HG02870 (cell line): ENCODE data around the gene SYT5.
"Not testable (repeated sequence)": the region's sequence is repeated elsewhere in the genome, so short reads cannot be mapped to it uniquely, and the experiment has no call there.

Source experiments
- ATAC-seq: cut with Tn5 transposase; IDR thresholded peaks from one replicate; pipeline ENCODE4 v1.9.1; 2021; ENCODE audit warnings: mild to moderate bottlenecking, moderate library complexity; ENCODE audit not compliant: unreplicated experiment

SYT5 gene

DNA sequence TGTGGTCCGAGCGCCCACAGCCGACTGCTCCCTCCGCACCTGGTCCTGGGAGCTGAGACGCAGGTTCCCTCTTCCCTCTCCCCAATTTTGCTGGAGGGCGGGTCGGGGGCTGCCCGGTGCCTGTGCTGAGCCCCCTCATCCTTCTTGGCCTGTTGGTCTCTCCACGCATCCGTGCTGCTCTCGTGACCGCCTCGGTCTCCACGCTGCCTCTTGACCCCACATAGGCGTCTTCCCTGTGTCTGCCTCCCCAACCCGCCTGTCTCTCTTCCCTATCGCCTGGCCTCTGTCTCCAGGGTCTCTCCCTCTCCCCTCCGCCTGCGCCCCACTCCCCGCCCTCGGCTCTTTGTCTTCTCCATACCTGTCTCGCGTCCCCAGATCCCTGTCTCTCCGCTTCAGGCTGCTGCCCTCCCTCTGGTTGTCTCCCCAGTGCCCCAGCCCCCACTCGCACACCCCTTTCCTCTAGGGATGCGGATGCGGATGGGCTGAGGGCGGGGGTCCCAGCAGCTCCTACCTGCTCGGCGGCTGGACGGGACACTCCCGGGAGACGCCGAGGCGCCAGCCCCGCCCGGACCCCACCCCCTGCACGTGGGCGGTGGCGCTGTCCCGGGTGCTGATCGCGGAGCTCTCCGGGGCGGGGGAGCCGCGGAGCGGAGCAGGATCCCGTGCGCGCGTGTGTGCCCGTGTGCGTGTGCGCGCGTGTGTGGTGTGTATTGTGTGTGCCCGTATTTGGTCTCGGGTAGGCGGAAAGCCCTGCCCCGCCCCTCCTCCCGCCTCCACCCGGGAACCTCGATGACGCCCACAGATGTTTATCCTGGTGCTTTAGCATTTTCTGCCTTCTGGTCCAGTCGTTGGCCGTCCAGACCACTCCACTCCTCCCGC is at the start of gene SYT5:
SYT5 (minus strand) TSS at position 684 of the 879 bp plus-strand sequence. CDS start 1,248 bp downstream, outside the sequence.
- no peak for ATAC-seq

- no peak for ATAC-seq
Observed at GRCh38 chr19:55229789-55230182, 49.7 kb upstream of the SYT5 start.

DNA sequence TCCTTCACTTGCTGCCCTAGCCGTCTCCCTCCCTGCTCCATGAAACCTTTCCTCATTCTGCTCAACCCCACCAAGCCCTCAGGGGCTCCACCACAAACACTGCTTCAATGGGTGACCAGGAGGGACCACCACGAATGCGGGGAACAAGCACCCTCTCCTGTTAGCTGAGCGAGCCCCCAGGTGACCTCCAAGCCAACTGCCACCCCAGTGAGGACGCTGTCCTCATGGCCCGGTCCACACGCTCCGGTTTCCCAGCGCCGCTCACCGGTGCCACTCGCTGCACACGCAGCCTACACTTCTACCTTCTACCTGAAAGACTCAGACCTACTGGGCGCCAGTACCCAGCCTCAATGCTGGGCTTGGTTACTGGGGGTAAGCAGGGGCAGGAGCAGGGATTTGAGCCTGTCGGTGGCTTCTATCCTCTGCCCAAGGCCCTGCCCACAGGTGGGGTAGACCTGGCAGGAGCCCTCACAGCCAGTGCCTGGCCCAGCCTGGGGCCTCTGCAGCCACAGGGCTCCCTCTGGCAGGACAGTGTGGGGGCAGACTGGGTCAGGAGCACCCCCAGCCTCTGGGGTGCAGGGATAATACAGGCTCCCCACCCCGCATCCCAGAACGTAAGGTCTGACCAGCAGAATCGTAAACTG is 49.2 kb upstream of the SYT5 start:
- no peak for ATAC-seq

DNA sequence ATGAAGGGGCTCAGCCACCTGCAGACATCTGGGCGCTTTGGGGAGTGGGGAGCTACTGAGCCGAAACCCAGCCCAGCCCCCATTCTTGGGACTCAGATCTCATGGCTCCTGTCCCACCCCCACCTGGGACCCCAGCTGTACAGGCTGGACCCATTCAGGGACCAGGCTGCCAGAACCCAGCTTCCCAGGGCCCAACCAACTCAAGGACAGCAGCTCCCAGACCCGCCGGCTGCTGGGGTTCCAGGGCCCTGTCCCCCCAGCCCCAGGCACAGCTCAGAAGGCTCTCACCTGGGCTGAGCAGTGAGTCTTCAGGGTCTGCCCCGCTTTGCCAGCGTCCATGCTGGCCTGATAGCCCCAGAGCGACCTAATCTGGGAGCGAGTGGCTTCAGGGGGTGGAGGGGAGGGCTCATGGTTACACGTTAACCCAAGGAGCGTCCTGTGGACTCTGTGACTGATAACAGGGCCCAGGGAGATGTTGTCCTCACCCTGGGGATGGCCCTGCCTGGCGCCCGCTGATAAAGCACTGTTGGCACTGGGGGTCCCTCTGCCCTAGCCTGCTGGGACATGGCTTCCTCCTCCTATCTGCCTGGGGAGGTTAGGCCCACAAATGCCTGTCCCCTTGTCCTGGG is 48.4 kb upstream of the SYT5 start, which contains the start of gene TMEM86B:
TMEM86B (minus strand) TSS at position 361 of the 629 bp plus-strand sequence; CDS start at position 339, 22 bp downstream.
- no peak for ATAC-seq

GRCh38 chr19:55228015-55228391 is 47.9 kb upstream of the SYT5 start:
- ATAC-seq: no peak

DNA sequence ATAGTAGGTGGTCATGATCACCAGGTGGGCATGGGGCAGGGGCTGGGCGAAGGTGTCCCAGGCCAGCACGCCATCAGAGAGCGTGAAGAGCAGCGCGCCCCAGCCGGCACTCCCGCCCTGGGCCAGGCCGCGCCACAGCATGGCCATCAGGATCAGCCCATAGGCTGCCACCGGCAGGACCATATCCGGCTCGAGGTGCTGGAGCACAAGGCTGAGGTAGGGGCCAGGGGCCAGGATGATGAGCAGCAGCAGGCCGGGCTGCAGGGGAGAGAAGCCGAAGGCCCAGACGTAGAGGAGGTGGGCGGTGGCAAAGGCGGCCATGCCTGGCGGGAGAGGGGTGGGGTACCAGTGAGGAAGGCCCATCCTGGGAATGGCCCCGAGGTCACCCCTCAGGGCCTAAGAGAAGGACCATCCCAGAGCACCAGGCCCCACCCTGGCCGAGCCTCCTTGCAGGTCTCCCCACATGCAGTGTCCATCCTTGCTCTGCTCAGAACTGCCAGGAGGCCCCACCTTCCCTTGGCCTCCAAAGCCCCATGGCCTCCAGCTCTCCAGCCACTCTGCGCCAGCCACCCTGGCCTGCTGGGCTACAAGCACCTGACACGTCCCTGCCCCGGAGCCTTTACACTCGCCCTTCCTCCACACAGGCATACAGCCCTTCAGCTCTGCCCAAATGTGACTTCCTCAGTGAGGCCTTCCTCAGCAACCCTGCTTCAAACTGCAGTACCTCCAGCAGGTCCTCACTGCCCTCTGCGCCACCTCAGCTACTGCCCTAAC is 47.3 kb upstream of the SYT5 start:
- ATAC-seq: no peak

DNA sequence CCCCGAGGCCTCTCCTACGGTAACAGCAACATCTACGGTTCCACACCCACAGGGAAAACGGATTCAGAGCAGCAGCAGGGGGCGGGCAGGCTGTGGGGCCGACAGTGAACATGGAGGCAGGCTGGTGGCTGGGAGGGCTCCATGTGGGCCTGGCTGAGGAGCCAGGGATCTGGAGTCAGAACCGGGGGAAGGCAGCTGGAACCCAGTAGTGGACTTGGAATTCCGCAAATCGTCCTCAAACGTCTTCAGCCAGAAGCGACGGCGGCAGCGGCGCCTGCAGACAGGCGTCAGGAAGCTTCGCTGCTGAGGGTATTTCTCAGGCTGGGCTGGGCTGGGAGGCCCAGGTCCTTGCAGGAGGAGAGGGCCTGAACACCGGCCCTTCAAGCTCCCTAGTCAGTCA is 46.7 kb upstream of the SYT5 start:
- ATAC-seq: no peak

GRCh38 chr19:55226273-55226672 is 46.2 kb upstream of the SYT5 start:
- ATAC-seq: no peak

DNA sequence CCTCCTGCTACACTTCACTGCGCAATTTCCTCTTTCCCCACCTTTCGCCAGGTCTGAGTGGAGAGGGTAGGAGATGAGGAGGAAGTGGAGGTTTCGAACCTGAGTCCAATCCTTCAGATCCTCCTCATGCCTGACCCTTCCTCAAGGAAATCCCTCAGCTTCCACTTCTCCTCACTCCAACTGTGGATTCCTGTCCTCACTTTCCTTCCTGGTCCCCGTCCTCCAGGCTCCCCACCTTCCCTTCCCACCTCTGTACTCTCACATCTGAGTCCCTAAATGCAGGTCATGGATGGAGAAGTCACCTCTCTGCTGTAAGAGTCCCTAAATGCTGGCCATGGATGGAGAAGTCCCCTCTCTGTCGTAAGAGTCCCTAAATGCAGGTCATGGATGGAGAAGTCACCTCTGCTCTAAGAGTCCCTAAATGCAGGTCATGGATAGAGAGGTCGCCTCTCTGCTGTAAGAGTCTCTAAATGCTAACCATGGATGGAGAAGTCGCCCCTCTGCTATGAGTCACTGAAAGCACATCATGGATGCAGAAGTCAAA is 45.4 kb upstream of the SYT5 start:
- ATAC-seq: no peak

DNA sequence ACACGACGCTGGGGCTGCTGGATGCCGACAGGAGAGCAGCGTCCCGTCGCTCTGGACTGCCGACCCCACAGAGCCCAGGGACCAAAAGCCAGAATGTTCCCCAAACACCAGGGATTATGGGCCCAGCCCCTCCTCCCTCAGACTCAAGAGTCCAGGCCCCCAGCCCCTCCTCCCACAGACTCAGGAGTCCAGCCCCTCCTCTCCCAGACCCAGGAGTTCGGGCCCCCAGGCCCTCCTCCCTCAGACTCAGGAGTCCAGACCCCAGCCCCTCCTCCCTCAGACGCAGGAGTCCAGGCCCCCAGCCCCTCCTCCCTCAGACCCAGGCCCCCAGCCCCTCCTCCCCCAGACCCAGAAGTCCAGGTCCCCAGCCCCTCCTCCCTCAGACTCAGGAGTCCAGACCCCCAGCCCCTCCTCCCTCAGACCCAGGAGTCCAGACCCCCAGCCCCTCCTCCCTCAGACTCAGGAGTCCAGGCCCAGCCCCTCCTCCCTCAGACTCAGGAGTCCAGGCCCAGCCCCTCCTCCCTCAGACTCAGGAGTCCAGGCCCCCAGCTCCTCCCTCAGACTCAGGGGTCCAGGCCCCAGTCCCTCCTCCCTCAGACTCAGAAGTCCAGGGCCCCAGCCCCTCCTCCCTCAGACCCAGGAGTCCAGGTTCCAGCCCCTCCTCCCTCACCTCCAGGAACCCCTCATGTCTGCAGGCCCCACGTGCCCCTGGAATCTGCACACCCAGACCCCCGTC is 44.8 kb upstream of the SYT5 start:
- ATAC-seq: not testable (repeated sequence)

DNA sequence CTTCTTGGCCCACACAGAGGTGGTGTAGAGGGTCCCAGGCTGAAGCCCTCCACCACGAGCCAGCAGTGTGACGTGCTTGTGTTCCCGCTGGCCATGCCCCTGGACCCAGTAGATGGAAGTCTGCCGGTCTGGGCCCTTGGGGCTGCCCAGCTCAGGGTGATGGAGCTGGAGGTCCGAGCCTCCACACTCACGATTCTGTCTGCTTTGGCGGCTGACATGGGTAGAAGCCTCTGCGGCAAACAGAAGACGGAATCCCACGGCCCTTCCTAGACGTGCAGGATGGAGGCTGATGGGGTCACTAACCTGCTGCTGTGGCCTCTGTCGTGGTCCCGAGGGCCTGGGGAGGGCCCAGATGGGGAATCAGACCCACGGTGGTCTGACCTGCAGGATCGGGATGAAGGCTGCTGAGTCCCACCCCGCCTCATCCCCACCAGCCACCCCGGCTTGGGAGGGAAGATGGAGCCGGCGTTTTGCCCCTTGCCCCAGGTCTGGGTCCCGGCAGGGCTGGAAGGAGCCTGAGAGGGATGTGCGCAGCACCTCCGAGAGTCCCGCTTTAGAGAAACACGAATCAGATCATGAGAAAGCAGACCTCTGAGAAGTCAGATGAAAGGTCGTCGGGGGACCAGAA is 44.1 kb upstream of the SYT5 start:
- ATAC-seq: no peak

GRCh38 chr19:55223291-55224037 is 43.4 kb upstream of the SYT5 start:
- ATAC-seq: no peak

- no peak for ATAC-seq
Observed at GRCh38 chr19:55220525-55220924, 40.4 kb upstream of the SYT5 start.

DNA sequence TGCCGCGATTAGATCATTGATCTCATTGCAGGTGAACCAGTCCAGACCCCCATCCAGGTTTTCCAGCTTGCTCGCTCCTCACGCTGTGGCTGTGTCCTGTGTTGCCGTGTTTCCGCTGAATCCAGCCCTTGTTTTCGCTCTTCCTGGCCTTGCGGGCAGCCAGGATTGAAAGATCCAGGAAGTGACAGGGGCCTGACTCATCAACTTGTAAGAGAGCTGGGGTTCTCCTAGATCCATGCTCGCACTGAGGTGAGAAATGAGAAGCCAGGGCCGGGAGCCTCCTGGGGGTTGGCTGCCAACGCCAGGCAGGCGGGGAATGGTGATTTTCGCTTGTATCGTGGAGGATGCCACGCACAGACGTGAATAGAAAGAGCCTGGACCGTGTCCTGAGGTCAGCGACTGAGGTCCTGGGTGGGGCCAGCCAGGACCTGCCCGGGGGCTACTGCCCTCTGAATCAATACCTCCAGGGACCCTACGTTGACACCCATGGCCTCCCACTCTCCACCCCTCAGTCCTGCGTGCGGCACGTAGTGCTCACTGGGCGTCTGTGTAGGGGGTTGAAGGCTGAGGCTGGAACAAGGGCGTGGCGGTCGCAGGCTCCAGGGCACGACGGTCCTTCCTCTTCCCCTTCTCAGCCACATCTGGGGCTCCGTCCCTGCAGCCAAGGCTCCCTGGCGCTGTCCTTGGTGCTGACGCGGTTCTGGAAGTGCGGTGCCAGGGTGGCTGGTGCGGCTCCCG is 36.5 kb upstream of the SYT5 start:
- no peak for ATAC-seq

DNA sequence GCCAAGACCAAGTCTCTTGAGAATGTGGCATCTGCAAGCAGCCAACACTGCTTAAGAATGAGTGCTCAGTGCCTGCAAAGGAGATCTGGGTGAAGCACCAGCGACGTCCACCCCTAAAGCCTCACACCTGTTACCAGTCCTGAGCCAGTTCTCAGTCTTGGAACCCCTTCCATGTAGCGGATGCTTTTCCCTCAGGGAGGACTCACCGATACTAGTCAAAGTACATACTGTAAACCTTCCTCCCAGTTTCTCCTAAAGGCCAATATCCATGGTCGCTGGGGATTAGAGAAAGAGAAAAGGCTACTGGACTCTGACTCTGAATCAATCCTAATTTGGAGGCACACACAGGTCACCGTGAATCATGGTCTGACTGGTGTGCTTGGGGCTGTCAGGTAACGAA is 33.5 kb upstream of the SYT5 start:
- no peak for ATAC-seq

DNA sequence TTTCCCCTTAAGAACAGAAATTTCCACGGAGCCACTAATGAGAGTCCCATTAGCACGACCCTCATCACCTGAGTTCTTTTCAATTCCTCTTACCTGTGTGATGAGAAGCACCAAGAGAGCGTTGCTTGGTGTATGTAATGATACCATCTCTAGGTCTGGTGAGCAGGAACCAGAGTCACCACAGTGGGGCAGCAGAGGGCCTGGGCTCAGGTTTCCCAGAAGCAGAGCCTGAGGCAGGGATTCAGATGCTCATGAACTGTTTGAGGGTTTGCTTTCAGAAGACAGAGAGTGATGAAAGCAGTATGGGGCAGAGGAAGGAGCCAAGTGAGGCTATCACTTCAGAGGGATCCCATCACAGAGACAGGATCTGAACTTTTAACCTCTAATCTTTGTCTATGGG is 32.4 kb upstream of the SYT5 start:
- ATAC-seq: no peak

DNA sequence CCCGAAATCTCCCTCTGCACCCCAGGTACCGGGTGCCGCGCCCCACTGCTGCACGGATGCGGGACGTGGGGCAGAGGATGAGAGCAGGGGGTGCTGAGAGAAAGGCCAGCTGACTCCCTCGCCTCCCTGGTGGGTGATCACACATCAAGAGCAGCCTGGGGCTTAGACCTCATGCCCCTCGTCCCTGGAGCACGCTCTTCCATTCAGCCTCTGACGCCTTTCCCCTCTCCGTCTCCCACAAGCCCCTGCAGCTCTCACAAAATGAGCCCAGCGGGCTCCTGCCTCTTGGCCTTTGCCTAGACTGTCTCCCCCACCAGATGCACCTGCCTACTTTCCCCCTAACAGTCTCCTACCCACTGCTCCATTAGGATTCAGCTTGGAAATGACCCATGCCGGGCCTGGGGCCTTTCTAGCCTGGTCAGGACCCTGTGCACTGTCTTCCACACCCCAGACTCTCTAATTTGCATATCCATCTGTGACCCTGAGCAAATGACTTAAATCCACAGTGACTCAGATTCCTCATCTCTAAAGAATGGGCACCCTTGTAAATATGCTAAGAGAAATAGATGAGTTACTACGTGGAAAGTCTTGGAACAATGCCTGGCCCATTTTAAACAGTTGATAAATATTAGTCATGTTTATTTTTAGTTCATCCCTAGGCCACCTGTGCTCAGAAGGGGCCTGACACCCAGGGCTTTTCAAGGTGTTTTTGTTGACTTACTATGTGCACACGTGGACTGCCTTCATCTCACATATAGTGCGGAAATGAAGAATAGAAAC is 29.8 kb upstream of the SYT5 start:
- no peak for ATAC-seq
